CD4-positive, alpha-beta memory T cell (primary cell): ENCODE results near the gene HMX3. TPM values are rescaled to one million over a fixed set of nuclear protein-coding genes. Genes with fewer than 3 reads are reported as not detected.
A peak's percentile ranks its signal among the peaks of the same experiment; 100 is the strongest.

ENCODE experiments used
- CTCF ChIA-PET: fragments of 350-600 bp; sonication (Branson Sonifier 250); formaldehyde crosslinking; loops from one replicate; lab custom pipeline; 2021; ENCODE audit warnings: inconsistent platforms; ENCODE audit not compliant: partially characterized antibody; lab: Charles Lee
- POLR2A ChIA-PET: fragments of 350-600 bp; sonication (Branson Sonifier 250); formaldehyde crosslinking; loops from one replicate; lab custom pipeline; 2021; ENCODE audit not compliant: partially characterized antibody; lab: Charles Lee
- DNase-seq, 5 donors: peaks; one replicate each; pipeline versions ENCODE4 v3.0.0 to v3.0.0-alpha.2; 2020 to 2022; ENCODE audit warnings: mixed read lengths in 1 of 5
- H3K27ac ChIP-seq: one replicate; pipeline ENCODE4 v1.7.0; 2013; ENCODE audit warnings: low read depth, low read length
- H3K27me3 ChIP-seq: 2 replicates; pipeline ENCODE4 v1.7.0; 2013; ENCODE audit warnings: mild to moderate bottlenecking, low read length, moderate library complexity; ENCODE audit not compliant: insufficient read depth
- H3K36me3 ChIP-seq: 2 replicates; pipeline ENCODE4 v1.7.0; 2013; ENCODE audit warnings: mild to moderate bottlenecking, low read length, moderate library complexity; ENCODE audit not compliant: insufficient read depth
- H3K4me1 ChIP-seq: 2 replicates; pipeline ENCODE4 v1.7.0; 2013; ENCODE audit warnings: mild to moderate bottlenecking, low read length, moderate library complexity; ENCODE audit not compliant: insufficient read depth
- H3K4me3 ChIP-seq, 2 donors: one replicate each; pipeline ENCODE4 v1.7.0; 2013; ENCODE audit warnings: low read length in 2 of 2, mild to moderate bottlenecking in 1 of 2
- H3K9me3 ChIP-seq, 2 donors: one replicate each; pipeline ENCODE4 v1.7.0; 2013; ENCODE audit warnings: low read length in 2 of 2, control low read depth in 1 of 2; ENCODE audit not compliant: control insufficient read depth in 1 of 2
- H3K27ac Mint-ChIP-seq, 7 donors: one replicate each; pipeline ENCODE4 v1.8.0; 2020 to 2021; ENCODE audit warnings: mixed read lengths in 7 of 7, mild to moderate bottlenecking in 6 of 7, inconsistent platforms in 3 of 7, moderate library complexity in 3 of 7
- H3K27me3 Mint-ChIP-seq, 2 donors: one replicate each; pipeline ENCODE4 v1.8.0; 2020 to 2021; ENCODE audit warnings: mixed read lengths in 2 of 2
- H3K36me3 Mint-ChIP-seq, 2 donors: one replicate each; pipeline ENCODE4 v1.8.0; 2020 to 2021; ENCODE audit warnings: mixed read lengths in 2 of 2, inconsistent platforms in 1 of 2, mild to moderate bottlenecking in 1 of 2
- H3K4me1 Mint-ChIP-seq, 4 donors: one replicate each; pipeline ENCODE4 v1.8.0; 2020 to 2021; ENCODE audit warnings: mixed read lengths in 4 of 4, mild to moderate bottlenecking in 1 of 4
- H3K4me3 Mint-ChIP-seq, 8 donors: one replicate each; pipeline ENCODE4 v1.8.0; 2020 to 2021; ENCODE audit warnings: mixed read lengths in 8 of 8, mild to moderate bottlenecking in 7 of 8, moderate library complexity in 6 of 8, inconsistent platforms in 3 of 8
- H3K9me3 Mint-ChIP-seq, 8 donors: one replicate each; pipeline ENCODE4 v1.8.0; 2020 to 2021; ENCODE audit warnings: mixed read lengths in 8 of 8, mild to moderate bottlenecking in 5 of 8, inconsistent platforms in 3 of 8, moderate library complexity in 1 of 8
- intact Hi-C: fragments of 100-400 bp; cut with micrococcal nuclease; formaldehyde crosslinking; loops from one replicate; pipeline ENCODE4 v1.15.1; 2023
- polyA plus RNA-seq, 2 donors: library from polyadenylated mRNA; unstranded; fragments of 300-500 nt; fragmentation: Illumina TruSeq; gene quantifications; one replicate each; pipeline ENCODE4 v1.2.3, GENCODE V29; 2021
- total RNA-seq, 2 experiments: library from RNA; stranded (reverse); gene quantifications; one replicate each; pipeline ENCODE4 v1.2.3, GENCODE V29; 2021

HMX3 gene
- total and polyA plus RNA-seq, 4 experiments from 2014 or later, result not detected

- Mint-ChIP-seq H3K27me3 (peaks cover 52 to 63% of the 10 kb centered on the region in 2 donors), H3K4me1 (peaks cover 19 to 64% (median 40%) of the 10 kb centered on the region in 4 donors), H3K27ac (peak overlapping the region in 1 of 7 donors; percentile 87), H3K4me3 (peak overlapping the region in 5 of 8 donors; percentile 76 to 92 (median 83)), H3K36me3 (peaks cover 0 to 3% of the 10 kb centered on the region in 2 donors), H3K9me3 (peaks cover 0 to 14% (median 0%) of the 10 kb centered on the region in 8 donors)
- POLR2A ChIA-PET, result no interaction called here
- Histone ChIP-seq H3K27me3 (peaks cover 54% of the 10 kb centered on the region), H3K36me3 (no peaks in the 10 kb centered on the region), H3K4me1 (peaks cover 57% of the 10 kb centered on the region), H3K4me3 (peak overlapping the region in 1 of 2 donors; percentile 38), H3K9me3 (no peaks in the 10 kb centered on the region), H3K27ac (no peak overlapping the region)
- CTCF ChIA-PET, result interaction anchor here (1.8 to 4.9 kb wide), 6 partner anchors 15 to 428 kb away, joined by 4 to 52 read pairs (median 8); no protein-coding TSS in a partner anchor
- intact Hi-C loops, result loop anchor here (10.0 kb wide), 1 partner anchor 570 kb away; the partner anchor contains the start of gene DMBT1
- no peak for DNase-seq
Measured at GRCh38 chr10:123134915-123135414, 805 bp upstream of the HMX3 start.

- Mint-ChIP-seq H3K27me3 (peaks cover 58 to 68% of the 10 kb centered on the region in 2 donors), H3K27ac (peak overlapping the region in 1 of 7 donors; percentile 77), H3K36me3 (peaks cover 0 to 3% of the 10 kb centered on the region in 2 donors), H3K4me1 (peaks cover 23 to 78% (median 48%) of the 10 kb centered on the region in 4 donors), H3K9me3 (peaks cover 0 to 14% (median 0%) of the 10 kb centered on the region in 8 donors), H3K4me3 (peak overlapping the region; percentile 63 to 92 (median 84))
- Histone ChIP-seq H3K27me3 (peaks cover 67% of the 10 kb centered on the region), H3K27ac (no peak overlapping the region), H3K36me3 (no peaks in the 10 kb centered on the region), H3K9me3 (no peaks in the 10 kb centered on the region), H3K4me3 (peak overlapping the region in 1 of 2 donors; percentile 45), H3K4me1 (peaks cover 67% of the 10 kb centered on the region)
- CTCF ChIA-PET, result no interaction called here
- intact Hi-C loops, result loop anchor here (2.0 to 10.0 kb wide), 2 partner anchors 18 to 572 kb away; partner anchors contain the start of genes BUB3 and DMBT1
- DNase-seq, result peak in 1 of 5 donors; percentile 37
- POLR2A ChIA-PET, result no interaction called here
Measured at GRCh38 chr10:123136221-123136805, 543 bp downstream of the HMX3 start.

GRCh38 chr10:123136806-123137642 lies 1.3 kb downstream of the HMX3 start:
- Histone ChIP-seq H3K27me3 (peaks cover 71% of the 10 kb centered on the region), H3K4me1 (peaks cover 70% of the 10 kb centered on the region), H3K27ac (no peak overlapping the region), H3K9me3 (no peaks in the 10 kb centered on the region), H3K36me3 (no peaks in the 10 kb centered on the region), H3K4me3 (peak overlapping the region in 1 of 2 donors; percentile 45)
- Mint-ChIP-seq H3K4me1 (peaks cover 27 to 81% (median 50%) of the 10 kb centered on the region in 4 donors), H3K9me3 (peaks cover 0 to 14% (median 0%) of the 10 kb centered on the region in 8 donors), H3K27ac (peak overlapping the region in 3 of 7 donors; percentile 37 to 88 (median 77)), H3K4me3 (peak overlapping the region; percentile 72 to 92 (median 85)), H3K36me3 (peaks cover 0 to 3% of the 10 kb centered on the region in 2 donors), H3K27me3 (peaks cover 62 to 71% of the 10 kb centered on the region in 2 donors)
- intact Hi-C loops, result loop anchor here (2.0 to 10.0 kb wide), 2 partner anchors 18 to 572 kb away; partner anchors contain the start of genes BUB3 and DMBT1
- POLR2A ChIA-PET, result no interaction called here
- DNase-seq, result peak in 3 of 5 donors; percentile 33 to 38 (median 36)
- CTCF ChIA-PET, result no interaction called here

- H3K9me3 ChIP-seq, result no peaks in the 10 kb centered on the region
- H3K9me3 Mint-ChIP-seq, result peaks cover 0 to 17% (median 0%) of the 10 kb centered on the region in 8 donors
- H3K4me1 Mint-ChIP-seq, result peaks cover 24 to 81% (median 49%) of the 10 kb centered on the region in 4 donors
- intact Hi-C loops, result loop anchor here (10.0 kb wide), 1 partner anchor 574 kb away; the partner anchor contains the start of gene DMBT1
- ChIA-PET CTCF (interaction anchor here (1.1 to 3.9 kb wide), 3 partner anchors 8 to 21 kb away, joined by 3 to 15 read pairs (median 3); no protein-coding TSS in a partner anchor), POLR2A (interaction anchor here (1.0 kb wide), 1 partner anchor 12 kb away, joined by 3 read pairs; no protein-coding TSS in a partner anchor)
- H3K27ac ChIP-seq, result no peak overlapping the region
- H3K27me3 ChIP-seq, result peaks cover 73% of the 10 kb centered on the region
- no peak for DNase-seq
- H3K36me3 ChIP-seq, result no peaks in the 10 kb centered on the region
- peak overlapping the region in 4 of 8 donors; percentile 26 to 78 (median 48) for H3K4me3 Mint-ChIP-seq
- H3K27me3 Mint-ChIP-seq, result peaks cover 57 to 66% of the 10 kb centered on the region in 2 donors
- peaks cover 75% of the 10 kb centered on the region for H3K4me1 ChIP-seq
- H3K36me3 Mint-ChIP-seq, result peaks cover 0 to 1% of the 10 kb centered on the region in 2 donors
- H3K27ac Mint-ChIP-seq, result peak overlapping the region in 2 of 7 donors; percentile 45 to 67
- no peak overlapping the region for H3K4me3 ChIP-seq
Measured at GRCh38 chr10:123139165-123139520, 3.4 kb downstream of the HMX3 start.

- H3K27ac ChIP-seq, result no peak overlapping the region
- H3K27me3 Mint-ChIP-seq, result peaks cover 57 to 67% of the 10 kb centered on the region in 2 donors
- H3K36me3 Mint-ChIP-seq, result peaks cover 0 to 1% of the 10 kb centered on the region in 2 donors
- no peaks in the 10 kb centered on the region for H3K36me3 ChIP-seq
- intact Hi-C loops, result loop anchor here (10.0 kb wide), 1 partner anchor 575 kb away; the partner anchor contains the start of gene DMBT1
- peaks cover 22 to 81% (median 50%) of the 10 kb centered on the region in 4 donors for H3K4me1 Mint-ChIP-seq
- H3K27ac Mint-ChIP-seq, result peak overlapping the region in 1 of 7 donors; percentile 67
- POLR2A ChIA-PET, result interaction anchor here (1.8 kb wide), 1 partner anchor 15 kb away, joined by 6 read pairs; the partner anchor contains the start of gene BUB3
- H3K27me3 ChIP-seq, result peaks cover 73% of the 10 kb centered on the region
- peaks cover 0 to 12% (median 0%) of the 10 kb centered on the region in 8 donors for H3K9me3 Mint-ChIP-seq
- H3K4me3 ChIP-seq, result no peak overlapping the region
- H3K4me3 Mint-ChIP-seq, result peak overlapping the region in 6 of 8 donors; percentile 14 to 78 (median 39)
- H3K9me3 ChIP-seq, result no peaks in the 10 kb centered on the region
- CTCF ChIA-PET, result interaction anchor here (1.1 to 3.9 kb wide), 4 partner anchors 9 to 241 kb away, joined by 3 to 15 read pairs (median 3); no protein-coding TSS in a partner anchor
- peaks cover 75% of the 10 kb centered on the region for H3K4me1 ChIP-seq
- no peak for DNase-seq
Measured at GRCh38 chr10:123139521-123140163, 3.9 kb downstream of the HMX3 start.
